Endodermal cell (in vitro differentiated cells): ENCODE results near the gene NID2. TPM values are rescaled to one million over a fixed set of nuclear protein-coding genes. Genes with fewer than 3 reads are reported as not detected.
A peak's percentile ranks its signal among the peaks of the same experiment; 100 is the strongest.

ENCODE experiments used
- DNase-seq: peaks from one replicate; pipeline ENCODE4 v3.0.0-alpha.2; 2017
- H3K27ac ChIP-seq: 2 replicates; pipeline ENCODE4 v1.5.1; 2013; ENCODE audit warnings: mild to moderate bottlenecking, low read depth, low read length, moderate library complexity
- H3K27me3 ChIP-seq: 2 replicates; pipeline ENCODE4 v1.6.1; 2013; ENCODE audit warnings: mild to moderate bottlenecking, low read length, moderate library complexity; ENCODE audit not compliant: insufficient read depth, control insufficient read depth, poor library complexity, severe bottlenecking
- H3K36me3 ChIP-seq: 2 replicates; pipeline ENCODE4 v1.7.0; 2013; ENCODE audit warnings: mild to moderate bottlenecking, low read length, moderate library complexity; ENCODE audit not compliant: control insufficient read depth, insufficient read depth
- H3K4me1 ChIP-seq: one replicate; pipeline ENCODE4 v1.7.0; 2013; ENCODE audit warnings: low read length; ENCODE audit not compliant: control insufficient read depth, insufficient read depth
- H3K4me3 ChIP-seq: 2 replicates; pipeline ENCODE4 v1.5.1; 2013; ENCODE audit warnings: mild to moderate bottlenecking, low read length, moderate library complexity
- H3K9ac ChIP-seq: 2 replicates; pipeline ENCODE4 v1.6.1; 2013; ENCODE audit warnings: mild to moderate bottlenecking, low read length, moderate library complexity; ENCODE audit not compliant: poor library complexity, severe bottlenecking; ENCODE audit errors: extremely low read depth
- H3K9me3 ChIP-seq: 2 replicates; pipeline ENCODE4 v1.6.1; 2013; ENCODE audit warnings: mild to moderate bottlenecking, low read length, moderate library complexity; ENCODE audit not compliant: control insufficient read depth
- H3K27ac Mint-ChIP-seq: 2 replicates; pipeline ENCODE4 v1.8.0; 2020; ENCODE audit warnings: mixed read lengths
- H3K27me3 Mint-ChIP-seq: 2 replicates; pipeline ENCODE4 v1.8.0; 2021; ENCODE audit warnings: mild to moderate bottlenecking, mixed read lengths; ENCODE audit not compliant: insufficient read depth
- H3K36me3 Mint-ChIP-seq: 2 replicates; pipeline ENCODE4 v1.8.0; 2020; ENCODE audit warnings: low read depth, mixed read lengths
- H3K4me1 Mint-ChIP-seq: 2 replicates; pipeline ENCODE4 v1.8.0; 2020; ENCODE audit warnings: mixed read lengths
- H3K4me3 Mint-ChIP-seq: 2 replicates; pipeline ENCODE4 v1.8.0; 2020; ENCODE audit warnings: mild to moderate bottlenecking, moderate library complexity, mixed read lengths
- H3K9me3 Mint-ChIP-seq: 2 replicates; pipeline ENCODE4 v1.8.0; 2020; ENCODE audit warnings: mild to moderate bottlenecking, mixed read lengths
- WGBS, 2 experiments: methylation state at CpG; one replicate each; pipeline versions ENCODE4 v1.1.5 to v1.1.7; 2013; ENCODE audit warnings: missing lambda C conversion rate in 2 of 2, mixed read lengths in 1 of 2; ENCODE audit not compliant: insufficient coverage in 1 of 2, insufficient read length in 1 of 2; 5-methylcytosine and 5-hydroxymethylcytosine counted together
- total RNA-seq, 2 donors: library from RNA; stranded (reverse); fragmentation: NEBNext Ultra II Directional in 1 of 2; extraction: Animal tissue kit (Norgen Biotek cat#: 25700) in 1 of 2; gene quantifications; 2 replicates in 1 of 2; 3 replicates in 1 of 2; pipeline ENCODE4 v1.2.1, GENCODE V29; 2021
- TF ChIP-seq, protein P1 (sequence below): fragments of 200-600 bp; sonication (generic); conservative IDR thresholded peaks from 2 replicates; pipeline ENCODE4 v1.5.0; 2021; ENCODE audit warnings: antibody characterized with exemption, mild to moderate bottlenecking

Gene NID2
- total RNA-seq, 2 donors from 2014 or later = 1.7 to 2.9 TPM

DNA sequence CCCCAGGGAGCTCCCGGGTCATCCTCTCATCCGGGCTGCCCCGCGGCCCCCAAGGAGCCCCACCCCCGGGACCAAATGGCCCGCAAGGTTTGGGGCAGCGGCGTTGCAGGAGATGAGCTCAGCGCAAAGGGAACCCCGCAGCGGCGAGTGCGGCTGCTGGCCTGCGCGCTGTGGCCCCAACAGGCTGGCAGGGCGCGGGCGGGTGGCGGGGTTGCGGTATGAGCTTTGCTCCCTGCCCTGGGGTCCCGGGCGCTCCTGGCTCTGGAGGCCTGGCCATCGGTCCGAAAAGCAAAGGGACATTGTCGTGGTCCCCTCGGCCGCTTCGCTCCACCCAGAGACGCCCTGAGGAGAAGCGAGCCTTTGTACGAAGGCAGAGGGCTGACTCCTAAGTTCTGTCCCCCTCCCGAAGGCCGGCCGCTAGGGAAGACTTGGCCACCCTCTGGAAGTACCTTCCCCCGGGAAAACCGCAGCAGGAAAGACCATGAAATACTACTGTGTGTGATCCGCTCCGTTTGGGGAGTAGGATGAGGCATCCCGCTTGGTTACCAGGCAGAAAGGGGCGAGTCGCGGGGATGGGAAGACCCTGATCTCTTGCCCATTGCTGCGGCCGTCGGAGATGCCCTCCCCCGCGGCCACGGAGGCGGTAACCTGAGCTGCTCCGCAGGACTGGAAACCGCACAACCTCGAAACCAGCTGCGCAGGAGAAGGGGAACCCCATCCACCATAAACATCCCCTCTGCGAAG, 620 bp upstream of the NID2 start:
- Histone ChIP-seq H3K4me3 (peak overlapping the region; percentile 83), H3K27me3 (peaks cover 63% of the 10 kb centered on the region), H3K9me3 (no peaks in the 10 kb centered on the region), H3K9ac (no peak overlapping the region), H3K36me3 (no peaks in the 10 kb centered on the region), H3K27ac (no peak overlapping the region), H3K4me1 (peaks cover 5% of the 10 kb centered on the region)
- H3K9me3 Mint-ChIP-seq = no peaks in the 10 kb centered on the region
- H3K4me3 Mint-ChIP-seq = peak overlapping the region; percentile 61
- no peak for DNase-seq
- TF ChIP-seq, protein P1, sequence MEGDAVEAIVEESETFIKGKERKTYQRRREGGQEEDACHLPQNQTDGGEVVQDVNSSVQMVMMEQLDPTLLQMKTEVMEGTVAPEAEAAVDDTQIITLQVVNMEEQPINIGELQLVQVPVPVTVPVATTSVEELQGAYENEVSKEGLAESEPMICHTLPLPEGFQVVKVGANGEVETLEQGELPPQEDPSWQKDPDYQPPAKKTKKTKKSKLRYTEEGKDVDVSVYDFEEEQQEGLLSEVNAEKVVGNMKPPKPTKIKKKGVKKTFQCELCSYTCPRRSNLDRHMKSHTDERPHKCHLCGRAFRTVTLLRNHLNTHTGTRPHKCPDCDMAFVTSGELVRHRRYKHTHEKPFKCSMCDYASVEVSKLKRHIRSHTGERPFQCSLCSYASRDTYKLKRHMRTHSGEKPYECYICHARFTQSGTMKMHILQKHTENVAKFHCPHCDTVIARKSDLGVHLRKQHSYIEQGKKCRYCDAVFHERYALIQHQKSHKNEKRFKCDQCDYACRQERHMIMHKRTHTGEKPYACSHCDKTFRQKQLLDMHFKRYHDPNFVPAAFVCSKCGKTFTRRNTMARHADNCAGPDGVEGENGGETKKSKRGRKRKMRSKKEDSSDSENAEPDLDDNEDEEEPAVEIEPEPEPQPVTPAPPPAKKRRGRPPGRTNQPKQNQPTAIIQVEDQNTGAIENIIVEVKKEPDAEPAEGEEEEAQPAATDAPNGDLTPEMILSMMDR = no peak
- H3K27ac Mint-ChIP-seq = no peak overlapping the region
- whole genome bisulfite sequencing, 2 experiments = 2 to 3% methylated on average over 22 to 54 of the region's 54 CpGs
- H3K36me3 Mint-ChIP-seq = no peaks in the 10 kb centered on the region
- H3K4me1 Mint-ChIP-seq = peaks cover 11% of the 10 kb centered on the region
- peaks cover 70% of the 10 kb centered on the region for H3K27me3 Mint-ChIP-seq

DNA sequence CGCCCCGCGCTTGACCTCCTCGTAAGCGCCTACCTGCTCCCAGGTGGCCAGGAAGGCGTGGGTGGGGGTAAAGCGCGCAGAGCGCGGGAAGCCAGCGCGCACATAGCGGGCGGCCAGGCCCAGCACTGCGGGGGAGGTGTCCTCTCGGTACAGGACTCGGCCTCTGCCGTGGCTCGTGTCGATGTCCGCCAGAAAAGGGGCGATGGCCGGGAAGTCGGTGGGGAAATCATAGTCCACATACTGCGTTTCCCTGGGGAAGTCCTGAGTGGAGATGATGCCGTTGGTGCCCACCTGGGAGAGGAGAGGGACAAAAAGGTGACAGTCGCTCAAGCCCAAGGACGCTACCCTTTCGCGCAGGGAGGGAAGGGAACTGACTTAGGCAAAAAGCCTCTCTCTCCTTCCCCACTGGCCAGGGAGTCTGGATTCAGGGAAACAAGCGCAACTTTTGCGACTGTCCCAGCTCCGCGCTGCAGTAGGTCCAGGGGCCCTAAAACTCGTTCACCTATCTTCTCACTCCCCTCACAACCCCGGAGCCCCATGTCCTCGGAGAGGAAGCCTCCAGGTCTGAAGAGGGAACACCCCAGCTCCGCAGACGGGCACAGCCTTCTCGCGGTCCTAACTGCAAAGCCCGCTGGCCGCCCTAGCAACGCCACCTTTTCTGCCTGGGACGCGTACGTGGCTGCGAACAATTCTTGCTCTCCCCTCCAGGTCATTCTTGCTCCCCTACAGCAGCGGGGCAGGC, 815 bp downstream of the NID2 start:
- no peaks in the 10 kb centered on the region for H3K36me3 Mint-ChIP-seq
- peaks cover 5% of the 10 kb centered on the region for H3K4me1 ChIP-seq
- H3K27ac Mint-ChIP-seq = no peak overlapping the region
- TF ChIP-seq, protein P1 = no peak
- WGBS, 2 experiments = 1% methylated on average over 16 to 49 of the region's 49 CpGs
- no peaks in the 10 kb centered on the region for H3K9me3 ChIP-seq
- H3K4me1 Mint-ChIP-seq = peaks cover 11% of the 10 kb centered on the region
- H3K27ac ChIP-seq = no peak overlapping the region
- H3K9me3 Mint-ChIP-seq = no peaks in the 10 kb centered on the region
- peak overlapping the region; percentile 61 for H3K4me3 Mint-ChIP-seq
- peaks cover 63% of the 10 kb centered on the region for H3K27me3 ChIP-seq
- H3K36me3 ChIP-seq = no peaks in the 10 kb centered on the region
- peaks cover 72% of the 10 kb centered on the region for H3K27me3 Mint-ChIP-seq
- H3K9ac ChIP-seq = no peak overlapping the region
- peak overlapping the region; percentile 83 for H3K4me3 ChIP-seq
- DNase-seq = peak; percentile 84

DNA sequence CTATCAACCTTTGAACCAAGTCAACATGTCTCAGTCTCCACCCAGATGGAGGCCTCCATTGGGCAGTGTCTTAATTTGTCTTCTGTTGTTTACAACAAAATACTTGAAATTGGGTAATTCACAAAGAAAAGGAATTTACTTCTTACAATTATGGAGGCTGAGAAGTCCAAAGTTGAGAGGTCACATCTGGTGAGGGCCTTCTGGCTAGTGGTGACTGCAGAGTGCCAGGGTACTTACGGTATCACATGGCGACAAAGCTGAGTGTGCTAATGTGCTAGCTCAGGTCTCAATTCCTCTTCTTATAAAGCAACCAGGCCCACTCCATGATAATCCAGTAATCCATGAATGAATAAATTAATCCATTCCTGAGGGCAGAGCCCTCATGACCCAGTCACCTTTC, 4.7 kb downstream of the NID2 start:
- Mint-ChIP-seq H3K4me3 (no peak overlapping the region), H3K9me3 (no peaks in the 10 kb centered on the region), H3K36me3 (no peaks in the 10 kb centered on the region), H3K4me1 (peaks cover 4% of the 10 kb centered on the region), H3K27me3 (peaks cover 49% of the 10 kb centered on the region), H3K27ac (no peak overlapping the region)
- Histone ChIP-seq H3K36me3 (no peaks in the 10 kb centered on the region), H3K27ac (no peak overlapping the region), H3K4me1 (peaks cover 2% of the 10 kb centered on the region), H3K9me3 (no peaks in the 10 kb centered on the region), H3K9ac (no peak overlapping the region), H3K27me3 (peaks cover 42% of the 10 kb centered on the region), H3K4me3 (no peak overlapping the region)
- WGBS, 2 experiments = 93 to 98% methylated on average over 2 of the region's 2 CpGs
- TF ChIP-seq, protein P1 = no peak
- DNase-seq = no peak
